Measurements from ENCODE around the gene RIC3. TPM values are rescaled to one million over a fixed set of nuclear protein-coding genes. Genes with fewer than 3 reads are reported as not detected.

Gene RIC3, protein sequence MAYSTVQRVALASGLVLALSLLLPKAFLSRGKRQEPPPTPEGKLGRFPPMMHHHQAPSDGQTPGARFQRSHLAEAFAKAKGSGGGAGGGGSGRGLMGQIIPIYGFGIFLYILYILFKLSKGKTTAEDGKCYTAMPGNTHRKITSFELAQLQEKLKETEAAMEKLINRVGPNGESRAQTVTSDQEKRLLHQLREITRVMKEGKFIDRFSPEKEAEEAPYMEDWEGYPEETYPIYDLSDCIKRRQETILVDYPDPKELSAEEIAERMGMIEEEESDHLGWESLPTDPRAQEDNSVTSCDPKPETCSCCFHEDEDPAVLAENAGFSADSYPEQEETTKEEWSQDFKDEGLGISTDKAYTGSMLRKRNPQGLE
- 1 to 10 TPM in 3 of 10 donors, under 1 TPM in 7; 0.20 to 2.1 (median 0.44) TPM for polyA plus RNA-seq (ENCODE audit: insufficient read length in 10 of 10)
- long read RNA-seq, donor 1, result 0 reads
- long read RNA-seq, donor 2, result 0 reads
- long read RNA-seq, donor 3, result 0 reads
- long read RNA-seq, donor 4, result 0 reads
- long read RNA-seq, donor 5, result 0 reads
- long read RNA-seq, donor 6, result 0 reads
- long read RNA-seq, donor 7, result 0 reads
- long read RNA-seq, donor 8, result 0 reads
- long read RNA-seq, donor 9, result 0 reads

- DNase-seq, result no peak
Observed at GRCh38 chr11:8168485-8169257, at the start of gene RIC3. TSS of gene RIC3 (minus strand) at chr11:8169025. CDS start at chr11:8168989, 36 bp downstream.

DNA sequence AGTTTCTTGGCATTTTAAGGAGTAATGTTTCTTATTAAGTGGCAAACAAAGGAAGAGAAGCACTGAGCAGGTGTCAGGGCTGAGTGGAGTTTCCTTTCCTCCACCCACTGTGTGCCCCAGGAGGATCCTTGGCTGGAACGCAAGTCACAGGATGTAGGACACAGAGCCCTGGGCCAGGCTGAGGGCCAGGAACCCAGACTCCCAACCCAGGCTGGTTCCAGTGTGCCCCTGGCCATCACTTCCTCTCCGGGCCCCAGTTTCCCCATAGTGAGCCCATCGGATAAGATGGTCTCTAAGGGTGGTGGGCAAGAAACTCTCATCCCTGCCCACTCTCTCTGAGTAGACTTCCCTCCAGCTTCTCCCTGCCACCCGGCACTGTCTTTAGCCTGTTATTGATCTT lies 49.6 kb upstream of the RIC3 start:
- DNase-seq, result no peak

DNA sequence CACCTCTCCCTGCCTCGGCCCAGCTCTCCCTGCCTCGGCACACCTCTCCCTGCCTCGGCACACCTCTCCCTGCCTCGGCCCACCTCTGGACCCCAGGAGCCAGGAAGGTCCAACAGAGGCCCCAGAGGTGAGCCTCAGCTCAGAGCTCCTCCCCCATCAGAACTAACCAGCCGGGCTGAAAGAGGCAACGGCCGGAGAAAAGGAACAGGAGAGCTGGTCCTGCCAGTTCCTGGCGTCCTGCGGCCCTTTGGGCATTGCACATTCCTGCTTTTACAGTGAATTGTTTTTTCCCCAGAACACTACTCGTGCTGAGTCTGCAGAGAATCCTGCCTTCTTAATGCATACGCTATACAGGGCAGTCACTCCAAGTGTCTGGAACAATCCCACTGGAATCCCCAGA lies 49.1 kb upstream of the RIC3 start:
- no peak for DNase-seq

DNA sequence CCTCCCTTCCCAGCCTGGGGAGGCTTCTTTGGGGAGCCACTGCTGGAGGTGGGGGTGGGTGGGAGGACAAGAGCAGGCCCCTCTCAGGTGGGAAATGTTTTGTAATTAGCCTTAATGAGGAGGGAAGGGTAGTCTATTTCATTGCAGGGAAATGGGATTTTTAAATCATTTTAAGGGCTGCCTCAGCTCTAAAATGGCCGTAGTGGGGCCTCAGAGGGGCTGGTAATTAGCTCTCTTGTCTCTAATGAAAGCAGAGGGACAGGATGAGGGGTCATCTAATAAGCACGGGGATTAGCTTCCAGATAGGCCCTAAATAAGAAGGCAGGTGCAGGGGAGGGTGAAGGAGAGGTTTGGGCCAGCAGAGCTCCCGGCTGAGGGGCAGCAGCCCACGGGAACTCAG lies 48.3 kb upstream of the RIC3 start:
- DNase-seq, result no peak

DNA sequence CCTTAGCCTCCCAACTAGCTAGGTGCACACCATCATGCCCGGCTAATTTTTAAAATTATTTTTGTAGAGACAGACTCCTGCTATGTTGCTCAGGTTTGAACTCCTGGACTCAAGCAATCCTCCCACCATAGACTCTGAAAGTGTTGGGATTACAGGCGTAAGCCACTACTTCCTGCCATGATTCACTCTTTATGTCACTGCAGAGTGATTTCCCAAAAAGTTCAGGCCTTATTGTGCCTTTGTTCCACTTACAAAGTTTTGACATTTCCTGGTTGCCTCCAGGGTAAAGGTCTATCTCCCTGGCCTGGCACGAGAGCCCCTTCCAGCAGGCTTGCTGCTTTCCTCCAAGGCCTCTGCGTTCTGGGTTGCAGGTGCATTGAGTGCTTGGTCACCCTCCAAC lies 44.6 kb upstream of the RIC3 start:
- no peak for DNase-seq

GRCh38 chr11:8209208-8209807 lies 40.5 kb upstream of the RIC3 start:
- no peak for DNase-seq

- no peak for DNase-seq
Observed at GRCh38 chr11:8207080-8208000, 38.5 kb upstream of the RIC3 start.

- DNase-seq, result peak in 2 of 3 donors; percentile 44 to 63
Observed at GRCh38 chr11:8206251-8207079, 37.6 kb upstream of the RIC3 start.

DNA sequence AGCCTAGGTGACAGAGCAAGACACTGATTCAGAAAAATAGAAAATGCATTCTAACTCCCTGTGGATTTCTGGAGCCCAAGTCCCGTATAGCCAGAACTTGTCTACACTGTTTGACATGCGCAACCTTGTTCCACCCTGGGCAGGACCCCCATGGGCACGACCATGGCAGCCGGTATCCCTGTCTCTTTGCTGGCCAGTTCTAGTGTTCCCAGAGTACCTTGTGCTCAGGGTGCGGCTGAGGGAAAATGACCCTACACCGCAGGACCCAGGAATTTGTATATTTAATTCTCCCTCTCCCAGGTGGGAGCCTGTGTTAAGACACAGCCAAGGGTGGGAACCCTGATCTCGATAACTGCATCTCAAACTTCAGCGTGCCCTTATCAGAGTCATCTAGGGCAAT lies 36.7 kb upstream of the RIC3 start:
- no peak for DNase-seq

- no peak for DNase-seq
Observed at GRCh38 chr11:8204596-8204995, 35.8 kb upstream of the RIC3 start.

DNA sequence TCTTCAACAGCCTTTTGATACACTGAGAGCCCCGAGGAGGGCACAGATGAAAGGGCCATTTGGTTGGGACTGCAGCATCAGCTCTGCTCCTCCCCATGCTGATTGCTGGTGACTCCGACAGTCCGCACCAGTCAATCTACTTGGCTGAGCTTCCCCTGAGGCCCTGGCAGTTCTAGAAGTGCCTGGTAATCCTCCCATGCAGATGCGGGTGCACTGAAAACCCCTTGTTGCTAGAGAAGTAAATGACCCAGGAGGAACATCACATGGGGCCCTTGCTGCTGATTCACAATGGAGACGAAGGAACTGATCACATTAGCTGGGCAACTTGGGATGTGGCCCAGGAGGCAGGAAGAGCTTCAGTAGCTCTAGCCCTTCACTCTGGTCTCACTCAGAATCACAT lies 35.2 kb upstream of the RIC3 start:
- no peak for DNase-seq

- DNase-seq, result no peak
Observed at GRCh38 chr11:8203414-8203715, 34.5 kb upstream of the RIC3 start.

- DNase-seq, result no peak
Observed at GRCh38 chr11:8202516-8203413, 33.9 kb upstream of the RIC3 start.

- DNase-seq, result peak in 2 of 3 donors; percentile 16 to 68
Observed at GRCh38 chr11:8201644-8202365, 33.0 kb upstream of the RIC3 start.

DNA sequence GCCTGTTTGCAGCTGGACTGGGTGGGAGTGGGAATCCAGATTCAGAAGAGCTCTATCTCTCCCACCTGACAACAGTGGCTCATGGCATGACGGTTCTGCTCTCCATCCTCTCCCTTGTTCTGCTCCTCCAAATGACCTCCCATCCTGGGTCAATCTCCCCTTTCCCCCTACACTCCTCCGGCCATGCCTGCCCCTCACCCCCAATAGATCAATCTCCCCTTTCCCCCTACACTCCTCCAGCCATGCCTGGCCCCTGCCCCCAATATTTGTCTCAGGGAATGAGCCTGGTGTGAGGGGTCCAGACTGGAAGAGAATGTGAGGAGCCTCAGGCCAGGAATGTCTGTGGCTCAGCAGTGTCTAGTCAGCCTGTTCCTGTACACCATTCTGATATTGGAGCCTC lies 30.9 kb upstream of the RIC3 start:
- DNase-seq, result no peak

- no peak for DNase-seq
Observed at GRCh38 chr11:8196749-8197148, 27.9 kb upstream of the RIC3 start.

- DNase-seq, result no peak
Observed at GRCh38 chr11:8194956-8195355, 26.1 kb upstream of the RIC3 start.

DNA sequence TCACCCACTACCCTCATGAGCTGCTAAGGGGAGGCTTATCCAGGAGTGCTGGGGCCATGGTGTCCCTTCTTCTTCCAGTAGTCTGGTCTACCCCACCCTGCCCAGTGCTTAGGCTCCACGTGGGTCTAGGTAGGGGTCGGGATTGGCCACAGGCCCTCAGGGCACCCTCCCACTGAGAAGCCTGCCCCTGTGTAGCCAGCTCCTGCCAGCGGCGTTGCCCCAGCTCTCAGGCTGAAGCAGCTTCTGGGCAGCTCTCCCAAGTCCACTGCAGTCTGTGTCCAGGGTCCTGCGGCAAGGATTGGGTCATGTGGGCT lies 24.0 kb upstream of the RIC3 start:
- no peak for DNase-seq
